ENCODE results near the gene CYSRT1.

Gene CYSRT1

GRCh38 chr9:137228506-137228967 is 3.6 kb downstream of the CYSRT1 start:
- Histone ChIP-seq H3K18ac (ENCODE audit: low read length) (no peak overlapping the region), H3K4ac (ENCODE audit: low read depth, low read length) (no peak overlapping the region)
- no CpG with 5 or more reads among the region's 29 CpGs for WGBS (ENCODE audit: extremely low coverage, insufficient coverage, insufficient read length)

GRCh38 chr9:137228968-137229896 is 4.3 kb downstream of the CYSRT1 start:
- no peak overlapping the region for H4K8ac ChIP-seq (ENCODE audit: low read depth, low read length)
- H4K91ac ChIP-seq (ENCODE audit: low read depth, low read length), result no peak overlapping the region
- no peaks in the 10 kb centered on the region for H3K36me3 ChIP-seq (ENCODE audit: control insufficient read depth in 1 of 2, insufficient read depth in 2 of 2, low read length in 2 of 2)
- no CpG with 5 or more reads among the region's 27 CpGs for WGBS (ENCODE audit: extremely low coverage, insufficient coverage, insufficient read length)
- H3K4ac ChIP-seq (ENCODE audit: low read depth, low read length), result no peak overlapping the region
- no peak overlapping the region for H3K9ac ChIP-seq (ENCODE audit: low read length)
- H3K9me3 ChIP-seq (ENCODE audit: insufficient read depth, low read depth, low read length), result peaks cover 3% of the 10 kb centered on the region
- H4K12ac ChIP-seq (ENCODE audit: low read depth, low read length), result no peak overlapping the region
- H3K14ac ChIP-seq (ENCODE audit: low read length), result no peak overlapping the region
- no peak overlapping the region for H2AK5ac ChIP-seq (ENCODE audit: low read length)
- no peaks in the 10 kb centered on the region for H3K79me2 ChIP-seq (ENCODE audit: control insufficient read depth, insufficient read depth, low read length, poor library complexity)
- H3K23ac ChIP-seq (ENCODE audit: low read length), result no peak overlapping the region
- no peaks in the 10 kb centered on the region for H3K79me1 ChIP-seq (ENCODE audit: low read length)
- H3K27me3 ChIP-seq (ENCODE audit: insufficient read depth, low read length), result no peaks in the 10 kb centered on the region
- no peak overlapping the region for H2BK12ac ChIP-seq (ENCODE audit: low read length)
- no peak overlapping the region for H2BK5ac ChIP-seq (ENCODE audit: low read depth, low read length, poor library complexity)
- H3K4me1 ChIP-seq (ENCODE audit: control insufficient read depth in 1 of 2, insufficient read depth in 2 of 2, low read length in 2 of 2), result peaks cover 10 to 17% of the 10 kb centered on the region in 2 experiments
- H3K4me2 ChIP-seq (ENCODE audit: low read length), result no peak overlapping the region
- DNase-seq, result no peak
- no peak overlapping the region for H3K27ac ChIP-seq (ENCODE audit: low read depth, low read length)
- no peak overlapping the region for H2AFZ ChIP-seq (ENCODE audit: insufficient read depth, low read length, poor library complexity)
- no peak overlapping the region for H2BK120ac ChIP-seq (ENCODE audit: insufficient read depth, low read length, poor library complexity)
- H3K4me3 ChIP-seq (ENCODE audit: low read depth, low read length), result no peak overlapping the region
- H3K18ac ChIP-seq (ENCODE audit: low read length), result no peak overlapping the region

More at GRCh38 chr9:137228506-137228967, 3.6 kb downstream of the CYSRT1 start:
- no peak overlapping the region for H2BK12ac ChIP-seq (ENCODE audit: low read length)
- H3K79me1 ChIP-seq (ENCODE audit: low read length), result peaks cover 3% of the 10 kb centered on the region
- no peak overlapping the region for H3K4me3 ChIP-seq (ENCODE audit: low read depth, low read length)
- H3K4me2 ChIP-seq (ENCODE audit: low read length), result no peak overlapping the region
- H4K12ac ChIP-seq (ENCODE audit: low read depth, low read length), result no peak overlapping the region
- no peak overlapping the region for H4K91ac ChIP-seq (ENCODE audit: low read depth, low read length)
- H3K4me1 ChIP-seq (ENCODE audit: control insufficient read depth in 1 of 2, insufficient read depth in 2 of 2, low read length in 2 of 2), result peaks cover 13 to 20% of the 10 kb centered on the region in 2 experiments
- no peak overlapping the region for H2AFZ ChIP-seq (ENCODE audit: insufficient read depth, low read length, poor library complexity)
- DNase-seq, result no peak
- H3K9ac ChIP-seq (ENCODE audit: low read length), result no peak overlapping the region
- H4K8ac ChIP-seq (ENCODE audit: low read depth, low read length), result no peak overlapping the region
- peaks cover 2% of the 10 kb centered on the region for H3K79me2 ChIP-seq (ENCODE audit: control insufficient read depth, insufficient read depth, low read length, poor library complexity)
- H2AK5ac ChIP-seq (ENCODE audit: low read length), result no peak overlapping the region
- peaks cover 3% of the 10 kb centered on the region for H3K9me3 ChIP-seq (ENCODE audit: insufficient read depth, low read depth, low read length)
- no peaks in the 10 kb centered on the region for H3K36me3 ChIP-seq (ENCODE audit: control insufficient read depth in 1 of 2, insufficient read depth in 2 of 2, low read length in 2 of 2)
- no peak overlapping the region for H3K14ac ChIP-seq (ENCODE audit: low read length)
- no peaks in the 10 kb centered on the region for H3K27me3 ChIP-seq (ENCODE audit: insufficient read depth, low read length)
- H3K27ac ChIP-seq (ENCODE audit: low read depth, low read length), result no peak overlapping the region
- no peak overlapping the region for H2BK5ac ChIP-seq (ENCODE audit: low read depth, low read length, poor library complexity)
- H3K23ac ChIP-seq (ENCODE audit: low read length), result no peak overlapping the region
- H2BK120ac ChIP-seq (ENCODE audit: insufficient read depth, low read length, poor library complexity), result no peak overlapping the region

GRCh38 chr9:137229903-137230704 is 5.1 kb downstream of the CYSRT1 start:
- no CpG with 5 or more reads among the region's 31 CpGs for WGBS (ENCODE audit: extremely low coverage, insufficient coverage, insufficient read length)
- no peak overlapping the region for H3K27ac ChIP-seq (ENCODE audit: low read depth, low read length)

GRCh38 chr9:137230705-137231371 is 5.9 kb downstream of the CYSRT1 start, which contains the start of gene SLC34A3:
Gene SLC34A3 (plus strand): TSS chr9:137230901. CDS start chr9:137231703, 802 bp downstream.
- Histone ChIP-seq H3K4me1 (ENCODE audit: control insufficient read depth in 1 of 2, insufficient read depth in 2 of 2, low read length in 2 of 2) (peaks cover 10 to 17% of the 10 kb centered on the region in 2 experiments), H2AK5ac (ENCODE audit: low read length) (no peak within 1 kb of the TSS), H3K9me3 (ENCODE audit: insufficient read depth, low read depth, low read length) (peaks cover 3% of the 10 kb centered on the region), H3K4ac (ENCODE audit: low read depth, low read length) (no peak within 1 kb of the TSS), H4K12ac (ENCODE audit: low read depth, low read length) (no peak within 1 kb of the TSS), H3K14ac (ENCODE audit: low read length) (no peak within 1 kb of the TSS), H3K18ac (ENCODE audit: low read length) (no peak within 1 kb of the TSS), H3K36me3 (ENCODE audit: control insufficient read depth in 1 of 2, insufficient read depth in 2 of 2, low read length in 2 of 2) (no peaks in the 10 kb centered on the region), H3K27me3 (ENCODE audit: insufficient read depth, low read length) (no peaks in the 10 kb centered on the region), H3K79me2 (ENCODE audit: control insufficient read depth, insufficient read depth, low read length, poor library complexity) (no peaks in the 10 kb centered on the region), H4K91ac (ENCODE audit: low read depth, low read length) (no peak within 1 kb of the TSS), H3K27ac (ENCODE audit: low read depth, low read length) (no peak within 1 kb of the TSS), H3K9ac (ENCODE audit: low read length) (no peak within 1 kb of the TSS), H2BK120ac (ENCODE audit: insufficient read depth, low read length, poor library complexity) (no peak within 1 kb of the TSS), H2BK12ac (ENCODE audit: low read length) (no peak within 1 kb of the TSS), H2AFZ (ENCODE audit: insufficient read depth, low read length, poor library complexity) (no peak within 1 kb of the TSS), H3K4me2 (ENCODE audit: low read length) (no peak within 1 kb of the TSS), H3K4me3 (ENCODE audit: low read depth, low read length) (no peak within 1 kb of the TSS), H4K8ac (ENCODE audit: low read depth, low read length) (no peak within 1 kb of the TSS), H3K23ac (ENCODE audit: low read length) (no peak within 1 kb of the TSS), H2BK5ac (ENCODE audit: low read depth, low read length, poor library complexity) (no peak within 1 kb of the TSS), H3K79me1 (ENCODE audit: low read length) (no peaks in the 10 kb centered on the region)
- DNase-seq, result no peak
- WGBS (ENCODE audit: extremely low coverage, insufficient coverage, insufficient read length), result no CpG with 5 or more reads among the region's 14 CpGs

More at GRCh38 chr9:137229903-137230704, 5.1 kb downstream of the CYSRT1 start:
- Histone ChIP-seq H3K27me3 (ENCODE audit: insufficient read depth, low read length) (no peaks in the 10 kb centered on the region), H3K14ac (ENCODE audit: low read length) (no peak overlapping the region), H2BK12ac (ENCODE audit: low read length) (no peak overlapping the region), H3K23ac (ENCODE audit: low read length) (no peak overlapping the region), H2AFZ (ENCODE audit: insufficient read depth, low read length, poor library complexity) (no peak overlapping the region), H4K12ac (ENCODE audit: low read depth, low read length) (no peak overlapping the region), H3K9ac (ENCODE audit: low read length) (no peak overlapping the region), H3K36me3 (ENCODE audit: control insufficient read depth in 1 of 2, insufficient read depth in 2 of 2, low read length in 2 of 2) (no peaks in the 10 kb centered on the region), H3K4me3 (ENCODE audit: low read depth, low read length) (no peak overlapping the region), H3K4me1 (ENCODE audit: control insufficient read depth in 1 of 2, insufficient read depth in 2 of 2, low read length in 2 of 2) (peaks cover 10 to 17% of the 10 kb centered on the region in 2 experiments), H2BK5ac (ENCODE audit: low read depth, low read length, poor library complexity) (no peak overlapping the region), H2BK120ac (ENCODE audit: insufficient read depth, low read length, poor library complexity) (no peak overlapping the region), H4K91ac (ENCODE audit: low read depth, low read length) (no peak overlapping the region), H3K4ac (ENCODE audit: low read depth, low read length) (no peak overlapping the region), H3K18ac (ENCODE audit: low read length) (no peak overlapping the region), H3K79me2 (ENCODE audit: control insufficient read depth, insufficient read depth, low read length, poor library complexity) (no peaks in the 10 kb centered on the region), H3K4me2 (ENCODE audit: low read length) (no peak overlapping the region), H4K8ac (ENCODE audit: low read depth, low read length) (no peak overlapping the region), H3K9me3 (ENCODE audit: insufficient read depth, low read depth, low read length) (peaks cover 3% of the 10 kb centered on the region), H2AK5ac (ENCODE audit: low read length) (no peak overlapping the region), H3K79me1 (ENCODE audit: low read length) (no peaks in the 10 kb centered on the region)
- no peak for DNase-seq
